Activated B cell treated with CpG ODN at 0.5 μM for 24 hours (primary cell): Measurements from ENCODE around the gene PIK3C2G. TPM values are rescaled to one million over a fixed set of nuclear protein-coding genes. Genes with fewer than 3 reads are reported as not detected.

ENCODE experiments used
- ATAC-seq: fragments of 200-7000 bp; cut with Tn5 transposase; one replicate; pipeline ENCODE4 v1.10.0; 2021; ENCODE audit warnings: low read depth, mild to moderate bottlenecking, moderate library complexity
- CTCF ChIA-PET: fragments of 350-600 bp; sonication (Branson Sonifier 250); formaldehyde crosslinking; loops from one replicate; lab custom pipeline; 2021; ENCODE audit warnings: antibody characterized with exemption; lab: Charles Lee
- POLR2A ChIA-PET: fragments of 350-600 bp; sonication (Branson Sonifier 250); formaldehyde crosslinking; loops from one replicate; lab custom pipeline; 2021; ENCODE audit warnings: antibody characterized with exemption; lab: Charles Lee
- DNase-seq: peaks from one replicate; pipeline ENCODE4 v3.0.0; 2022
- H3K27ac Mint-ChIP-seq: one replicate; pipeline ENCODE4 v1.8.0; 2020; ENCODE audit warnings: mixed read lengths
- H3K27me3 Mint-ChIP-seq: one replicate; pipeline ENCODE4 v1.8.0; 2021; ENCODE audit warnings: mixed read lengths
- H3K36me3 Mint-ChIP-seq: one replicate; pipeline ENCODE4 v1.8.0; 2021; ENCODE audit warnings: low read depth, mixed read lengths
- H3K4me1 Mint-ChIP-seq: one replicate; pipeline ENCODE4 v1.8.0; 2021; ENCODE audit warnings: mixed read lengths
- H3K4me3 Mint-ChIP-seq: one replicate; pipeline ENCODE4 v1.8.0; 2020; ENCODE audit warnings: mild to moderate bottlenecking, mixed read lengths
- H3K9me3 Mint-ChIP-seq: one replicate; pipeline ENCODE4 v1.8.0; 2020; ENCODE audit warnings: mixed read lengths
- CTCF ChIP-seq: fragments of 200-600 bp; IDR thresholded peaks from one replicate; pipeline ENCODE4 v1.8.0; 2022; ENCODE audit warnings: antibody characterized with exemption, mild to moderate bottlenecking
- intact Hi-C: fragments of 100-400 bp; cut with micrococcal nuclease; formaldehyde crosslinking; loops from one replicate; pipeline ENCODE4 v1.15.1; 2024
- total RNA-seq: library from RNA; stranded (reverse); gene quantifications from 2 replicates; pipeline ENCODE4 v1.2.3, GENCODE V29; 2022

PIK3C2G gene
- total RNA-seq, 1 donor from 2014 or later, result not detected

- ATAC-seq (no peak), DNase-seq (no peak)
- no peaks in the 10 kb centered on the region for H3K36me3 Mint-ChIP-seq
- POLR2A ChIA-PET, result no interaction called here
- H3K9me3 Mint-ChIP-seq, result peaks cover 2% of the 10 kb centered on the region
- intact Hi-C loops, result no loop called here
- no peaks in the 10 kb centered on the region for H3K27me3 Mint-ChIP-seq
- CTCF ChIA-PET, result no interaction called here
- no peak overlapping the region for H3K4me3 Mint-ChIP-seq
- TF ChIP-seq CTCF, result no peak
- H3K27ac Mint-ChIP-seq, result no peak overlapping the region
- no peaks in the 10 kb centered on the region for H3K4me1 Mint-ChIP-seq
These were observed 160.5 kb downstream of the PIK3C2G start for GRCh38 chr12:18421867-18422266.

GRCh38 chr12:18422871-18423270 lies 161.6 kb downstream of the PIK3C2G start:
- Mint-ChIP-seq H3K4me1 (no peaks in the 10 kb centered on the region), H3K27me3 (no peaks in the 10 kb centered on the region), H3K9me3 (no peaks in the 10 kb centered on the region), H3K36me3 (no peaks in the 10 kb centered on the region), H3K4me3 (no peak overlapping the region), H3K27ac (no peak overlapping the region)
- ChIA-PET POLR2A (no interaction called here), CTCF (no interaction called here)
- ATAC-seq, result no peak
- intact Hi-C loops, result no loop called here
- no peak for DNase-seq
- TF ChIP-seq CTCF, result no peak

GRCh38 chr12:18424857-18425256 lies 163.5 kb downstream of the PIK3C2G start:
- ChIA-PET CTCF (no interaction called here), POLR2A (no interaction called here)
- no peak for DNase-seq
- Mint-ChIP-seq H3K27me3 (no peaks in the 10 kb centered on the region), H3K27ac (no peak overlapping the region), H3K9me3 (no peaks in the 10 kb centered on the region), H3K4me1 (no peaks in the 10 kb centered on the region), H3K36me3 (no peaks in the 10 kb centered on the region), H3K4me3 (no peak overlapping the region)
- intact Hi-C loops, result no loop called here
- no peak for TF ChIP-seq CTCF
- no peak for ATAC-seq

- no peak overlapping the region for H3K4me3 Mint-ChIP-seq
- no peak for TF ChIP-seq CTCF
- H3K27ac Mint-ChIP-seq, result no peak overlapping the region
- no peaks in the 10 kb centered on the region for H3K9me3 Mint-ChIP-seq
- H3K4me1 Mint-ChIP-seq, result no peaks in the 10 kb centered on the region
- ChIA-PET CTCF (no interaction called here), POLR2A (interaction anchor here (0.6 kb wide), 1 partner anchor 8 kb away, joined by 5 read pairs; no protein-coding TSS in a partner anchor)
- no peak for DNase-seq
- intact Hi-C loops, result no loop called here
- H3K36me3 Mint-ChIP-seq, result no peaks in the 10 kb centered on the region
- H3K27me3 Mint-ChIP-seq, result no peaks in the 10 kb centered on the region
- ATAC-seq, result no peak
These were observed 166.2 kb downstream of the PIK3C2G start for GRCh38 chr12:18427520-18427919.

- CTCF ChIA-PET, result no interaction called here
These were observed 167.1 kb downstream of the PIK3C2G start for GRCh38 chr12:18428416-18428815.

More at GRCh38 chr12:18428416-18428815, 167.1 kb downstream of the PIK3C2G start:
- Mint-ChIP-seq H3K27me3 (no peaks in the 10 kb centered on the region), H3K9me3 (no peaks in the 10 kb centered on the region), H3K4me1 (no peaks in the 10 kb centered on the region), H3K36me3 (no peaks in the 10 kb centered on the region), H3K4me3 (no peak overlapping the region), H3K27ac (no peak overlapping the region)
- TF ChIP-seq CTCF, result no peak
- DNase-seq (no peak), ATAC-seq (no peak)
- intact Hi-C loops, result no loop called here
- POLR2A ChIA-PET, result no interaction called here
